HG03442 (cell line): ENCODE measurements around the gene NFYA.
"Not testable (repeated sequence)": the region's sequence is repeated elsewhere in the genome, so short reads cannot be mapped to it uniquely, and the experiment has no call there.

Experiments used
- ATAC-seq: cut with Tn5 transposase; IDR thresholded peaks from one replicate; pipeline ENCODE4 v1.9.1; 2021; ENCODE audit warnings: mild to moderate bottlenecking, moderate library complexity; ENCODE audit not compliant: unreplicated experiment

Gene NFYA

GRCh38 chr6:41111017-41111416, 38.2 kb downstream of the NFYA start:
- no peak for ATAC-seq

GRCh38 chr6:41115027-41115426, 42.3 kb downstream of the NFYA start:
- not testable (repeated sequence) for ATAC-seq

GRCh38 chr6:41119508-41119907, 46.7 kb downstream of the NFYA start:
- ATAC-seq, result no peak

- ATAC-seq, result no peak
Measured at GRCh38 chr6:41120058-41120457, 47.3 kb downstream of the NFYA start.

- ATAC-seq, result no peak
Measured at GRCh38 chr6:41122373-41122772, 49.6 kb downstream of the NFYA start.

- ATAC-seq, result no peak
Measured at GRCh38 chr6:41122918-41123317, 50.1 kb downstream of the NFYA start.

GRCh38 chr6:41125282-41125681, 52.5 kb downstream of the NFYA start:
- ATAC-seq, result no peak

- ATAC-seq, result no peak
Measured at GRCh38 chr6:41132254-41132653, 59.5 kb downstream of the NFYA start.

- no peak for ATAC-seq
Measured at GRCh38 chr6:41135062-41135832, 62.5 kb downstream of the NFYA start.

GRCh38 chr6:41136911-41137310, 64.1 kb downstream of the NFYA start:
- no peak for ATAC-seq

GRCh38 chr6:41147917-41148316, 75.1 kb downstream of the NFYA start:
- no peak for ATAC-seq
